Cardiac muscle cell (in vitro differentiated cells and primary cell): ENCODE measurements around the gene IPO11. TPM values are rescaled to one million over a fixed set of nuclear protein-coding genes. Genes with fewer than 3 reads are reported as not detected.
"Not testable (repeated sequence)": the region's sequence is repeated elsewhere in the genome, so short reads cannot be mapped to it uniquely, and the experiment has no call there.

Source experiments
- DNase-seq, 2 donors: peaks; one replicate each; pipeline versions ENCODE4 v3.0.0 to v3.0.0-alpha.2; 2010 to 2017; ENCODE audit warnings: low read depth in 1 of 2, low spot score in 1 of 2
- H3K27ac ChIP-seq: fragments of 200-600 bp; sonication (generic); 2 replicates; pipeline ENCODE4 v1.5.1; 2016
- H3K27me3 ChIP-seq: fragments of 200-600 bp; sonication (generic); 2 replicates; pipeline ENCODE4 v1.6.0; 2016; ENCODE audit warnings: control low read depth
- H3K36me3 ChIP-seq: fragments of 200-600 bp; sonication (generic); 2 replicates; pipeline ENCODE4 v1.5.1; 2016; ENCODE audit warnings: control low read depth
- H3K4me1 ChIP-seq: fragments of 200-600 bp; sonication (generic); 2 replicates; pipeline ENCODE4 v1.8.1; 2017; ENCODE audit warnings: low read depth, mild to moderate bottlenecking, mixed run types
- H3K4me3 ChIP-seq: fragments of 200-600 bp; sonication (generic); 2 replicates; pipeline ENCODE4 v1.5.1; 2016; ENCODE audit warnings: mild to moderate bottlenecking
- H3K9me3 ChIP-seq: fragments of 200-600 bp; sonication (generic); 2 replicates; pipeline ENCODE4 v1.5.1; 2017; ENCODE audit warnings: low read depth, mild to moderate bottlenecking, control low read depth
- polyA plus RNA-seq: library from polyadenylated mRNA; unstranded; fragments of >200 nt; fragmentation: Nextera tagmentation; extraction: Ambion mirVana; gene quantifications from 2 replicates; pipeline ENCODE4 v1.2.1, GENCODE V29; 2016
- total RNA-seq: library from RNA; depleted of rRNA; stranded (reverse); fragments of >200 nt; gene quantifications from 2 replicates; pipeline ENCODE4 v1.2.3, GENCODE V29; 2016
- TF ChIP-seq, protein P1 (sequence below): IDR thresholded peaks from 2 replicates; pipeline ENCODE4 v1.5.1; 2012; ENCODE audit warnings: low read depth, mild to moderate bottlenecking, low read length

Gene IPO11
- total and polyA plus RNA-seq, 2 experiments from 2014 or later, result 11.6 to 17.9 TPM

GRCh38 chr5:62564101-62564500 lies 151.5 kb downstream of the IPO11 start:
- no peak for DNase-seq
- TF ChIP-seq, protein P1, sequence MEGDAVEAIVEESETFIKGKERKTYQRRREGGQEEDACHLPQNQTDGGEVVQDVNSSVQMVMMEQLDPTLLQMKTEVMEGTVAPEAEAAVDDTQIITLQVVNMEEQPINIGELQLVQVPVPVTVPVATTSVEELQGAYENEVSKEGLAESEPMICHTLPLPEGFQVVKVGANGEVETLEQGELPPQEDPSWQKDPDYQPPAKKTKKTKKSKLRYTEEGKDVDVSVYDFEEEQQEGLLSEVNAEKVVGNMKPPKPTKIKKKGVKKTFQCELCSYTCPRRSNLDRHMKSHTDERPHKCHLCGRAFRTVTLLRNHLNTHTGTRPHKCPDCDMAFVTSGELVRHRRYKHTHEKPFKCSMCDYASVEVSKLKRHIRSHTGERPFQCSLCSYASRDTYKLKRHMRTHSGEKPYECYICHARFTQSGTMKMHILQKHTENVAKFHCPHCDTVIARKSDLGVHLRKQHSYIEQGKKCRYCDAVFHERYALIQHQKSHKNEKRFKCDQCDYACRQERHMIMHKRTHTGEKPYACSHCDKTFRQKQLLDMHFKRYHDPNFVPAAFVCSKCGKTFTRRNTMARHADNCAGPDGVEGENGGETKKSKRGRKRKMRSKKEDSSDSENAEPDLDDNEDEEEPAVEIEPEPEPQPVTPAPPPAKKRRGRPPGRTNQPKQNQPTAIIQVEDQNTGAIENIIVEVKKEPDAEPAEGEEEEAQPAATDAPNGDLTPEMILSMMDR, result no peak
- Histone ChIP-seq H3K27me3 (no peaks in the 10 kb centered on the region), H3K27ac (no peak overlapping the region), H3K36me3 (no peaks in the 10 kb centered on the region), H3K9me3 (no peaks in the 10 kb centered on the region), H3K4me3 (no peak overlapping the region), H3K4me1 (no peaks in the 10 kb centered on the region)

- H3K27me3 ChIP-seq, H3K4me1 ChIP-seq, DNase-seq, H3K9me3 ChIP-seq, H3K27ac ChIP-seq, H3K36me3 ChIP-seq, H3K4me3 ChIP-seq: not testable (repeated sequence)
These were observed 153.2 kb downstream of the IPO11 start for GRCh38 chr5:62565740-62566139.

DNA sequence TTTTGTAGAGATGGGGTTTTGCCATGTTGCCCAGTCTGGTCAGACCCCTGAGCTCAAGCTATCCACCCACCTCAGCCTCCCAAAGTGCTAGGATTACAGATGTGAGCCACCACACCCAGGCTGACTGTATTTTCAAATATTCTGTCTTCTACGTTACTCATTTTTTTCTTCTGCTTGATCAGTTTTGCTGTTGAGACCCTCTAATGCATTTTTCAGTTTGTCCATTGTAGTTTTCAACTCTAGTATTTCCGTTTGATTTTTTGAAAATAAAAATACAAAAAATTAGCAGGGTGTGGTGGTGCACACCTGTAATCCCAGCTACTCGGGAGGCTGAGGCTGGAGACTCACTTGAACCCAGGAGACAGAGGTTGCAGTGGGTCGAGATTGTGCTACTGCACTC lies 155.6 kb downstream of the IPO11 start:
- TF ChIP-seq, protein P1, result no peak
- H3K9me3 ChIP-seq, result no peaks in the 10 kb centered on the region
- H3K36me3 ChIP-seq, result no peaks in the 10 kb centered on the region
- no peak overlapping the region for H3K4me3 ChIP-seq
- H3K4me1 ChIP-seq, result no peaks in the 10 kb centered on the region
- no peak for DNase-seq
- H3K27ac ChIP-seq, result no peak overlapping the region
- no peaks in the 10 kb centered on the region for H3K27me3 ChIP-seq

- H3K9me3 ChIP-seq, result no peaks in the 10 kb centered on the region
- no peaks in the 10 kb centered on the region for H3K4me1 ChIP-seq
- TF ChIP-seq, protein P1, result no peak
- H3K4me3 ChIP-seq, result no peak overlapping the region
- H3K36me3 ChIP-seq, result no peaks in the 10 kb centered on the region
- no peak overlapping the region for H3K27ac ChIP-seq
- H3K27me3 ChIP-seq, result no peaks in the 10 kb centered on the region
- no peak for DNase-seq
These were observed 156.4 kb downstream of the IPO11 start for GRCh38 chr5:62568800-62569432.

GRCh38 chr5:62569470-62569869 lies 156.9 kb downstream of the IPO11 start:
- H3K9me3 ChIP-seq, result no peaks in the 10 kb centered on the region
- H3K27ac ChIP-seq, result no peak overlapping the region
- TF ChIP-seq, protein P1, result no peak

DNA sequence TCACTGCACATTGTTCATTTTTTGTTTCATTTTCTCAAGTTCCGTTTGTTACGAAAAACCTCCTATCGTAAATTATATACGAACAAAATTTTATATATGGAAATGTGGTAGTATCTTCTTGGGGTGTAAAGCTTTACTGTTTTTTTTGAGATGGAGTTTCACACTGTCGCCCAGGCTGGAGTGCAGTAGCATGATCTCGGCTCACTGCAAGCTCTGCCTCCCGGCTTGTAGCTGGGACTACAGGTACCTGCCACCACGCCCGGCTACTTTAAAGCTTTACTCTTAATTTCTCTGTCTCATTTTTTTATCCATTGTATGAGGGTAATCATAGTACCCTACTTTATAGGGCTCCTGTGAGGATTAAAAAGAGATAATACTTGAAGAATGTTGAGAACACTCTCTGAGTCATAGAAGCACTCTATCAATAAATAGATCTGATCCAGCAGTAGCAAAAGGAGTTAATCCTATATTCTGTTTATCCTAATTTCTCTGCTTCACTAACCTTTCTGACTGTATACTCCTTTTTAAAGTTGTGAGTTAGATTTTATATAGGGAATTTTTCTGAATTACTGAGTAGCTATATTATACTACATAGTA lies 160.5 kb downstream of the IPO11 start:
- Histone ChIP-seq H3K4me1 (no peaks in the 10 kb centered on the region), H3K36me3 (no peaks in the 10 kb centered on the region), H3K9me3 (no peaks in the 10 kb centered on the region), H3K4me3 (no peak overlapping the region), H3K27me3 (no peaks in the 10 kb centered on the region), H3K27ac (no peak overlapping the region)
- TF ChIP-seq, protein P1, result no peak
- no peak for DNase-seq

More at GRCh38 chr5:62569470-62569869, 156.9 kb downstream of the IPO11 start:
- H3K4me1 ChIP-seq, result no peaks in the 10 kb centered on the region
- no peaks in the 10 kb centered on the region for H3K27me3 ChIP-seq
- H3K4me3 ChIP-seq, result no peak overlapping the region
- peak in 1 of 2 donors; percentile 33 for DNase-seq
- no peaks in the 10 kb centered on the region for H3K36me3 ChIP-seq
